WTC11 (cell line): Measurements from ENCODE around the gene DGKQ. TPM values are rescaled to one million over a fixed set of nuclear protein-coding genes. Genes with fewer than 3 reads are reported as not detected.
A peak's percentile ranks its signal among the peaks of the same experiment; 100 is the strongest.
"Not testable (repeated sequence)": the region's sequence is repeated elsewhere in the genome, so short reads cannot be mapped to it uniquely, and the experiment has no call there.

Experiments used
- ATAC-seq: fragments of 200-7000 bp; cut with Tn5 transposase; 2 replicates; pipeline ENCODE4 v1.10.0; 2021; ENCODE audit warnings: mild to moderate bottlenecking, moderate library complexity
- CTCF ChIA-PET: fragments of 300-600 bp; sonication (Branson Sonifier 250); formaldehyde crosslinking; loops from one replicate; lab custom pipeline; 2021; ENCODE audit warnings: antibody characterized with exemption; lab: Charles Lee
- POLR2A ChIA-PET: fragments of 350-600 bp; sonication (Branson Sonifier 250); formaldehyde crosslinking; loops from one replicate; lab custom pipeline; 2021; ENCODE audit warnings: antibody characterized with exemption; lab: Charles Lee
- DNase-seq: peaks from one replicate; pipeline ENCODE4 v3.0.0; 2021; ENCODE audit warnings: low spot score
- H3K27ac Mint-ChIP-seq: 2 replicates; pipeline ENCODE4 v1.8.0; 2021; ENCODE audit warnings: mixed read lengths
- H3K27me3 Mint-ChIP-seq: 2 replicates; pipeline ENCODE4 v1.8.0; 2021; ENCODE audit warnings: low read depth, mild to moderate bottlenecking, moderate library complexity, mixed read lengths
- H3K36me3 Mint-ChIP-seq: 2 replicates; pipeline ENCODE4 v1.8.0; 2021; ENCODE audit warnings: mixed read lengths
- H3K4me1 Mint-ChIP-seq: 2 replicates; pipeline ENCODE4 v1.8.0; 2022; ENCODE audit warnings: mixed read lengths
- H3K4me3 Mint-ChIP-seq: 2 replicates; pipeline ENCODE4 v1.8.0; 2021; ENCODE audit warnings: mild to moderate bottlenecking, moderate library complexity, mixed read lengths
- H3K9me3 Mint-ChIP-seq: 2 replicates; pipeline ENCODE4 v1.8.0; 2021; ENCODE audit warnings: mixed read lengths
- ARID4B ChIP-seq: sonication (generic); formaldehyde crosslinking; IDR thresholded peaks from 2 replicates; pipeline ENCODE4 v1.8.0; 2023; ENCODE audit warnings: missing genetic modification reagents, mild to moderate bottlenecking, borderline replicate concordance
- ATF1 ChIP-seq: sonication (generic); formaldehyde crosslinking; IDR thresholded peaks from 2 replicates; pipeline ENCODE4 v1.8.1; 2023; ENCODE audit warnings: mild to moderate bottlenecking, moderate library complexity, missing genetic modification reagents
- ERG ChIP-seq: fragments of 250-450 bp; sonication (Bioruptor Pico); IDR thresholded peaks from 2 replicates; pipeline ENCODE4 v1.8.0; 2021; ENCODE audit warnings: mild to moderate bottlenecking
- FOXP1 ChIP-seq: sonication (generic); formaldehyde crosslinking; IDR thresholded peaks from 2 replicates; pipeline ENCODE4 v1.8.0; 2022; ENCODE audit warnings: missing genetic modification reagents, mild to moderate bottlenecking, moderate library complexity, borderline replicate concordance
- GABPB1 ChIP-seq: sonication (generic); formaldehyde crosslinking; IDR thresholded peaks from 2 replicates; pipeline ENCODE4 v1.8.1; 2023; ENCODE audit warnings: mild to moderate bottlenecking, missing genetic modification reagents
- NFE2L1 ChIP-seq: sonication (generic); formaldehyde crosslinking; IDR thresholded peaks from 2 replicates; pipeline ENCODE4 v1.8.1; 2023; ENCODE audit warnings: missing genetic modification reagents
- NFYB ChIP-seq: sonication (generic); formaldehyde crosslinking; conservative IDR thresholded peaks from 2 replicates; pipeline ENCODE4 v1.8.0; 2022; ENCODE audit warnings: low read depth, missing genetic modification reagents
- TP53 ChIP-seq: sonication (generic); formaldehyde crosslinking; IDR thresholded peaks from 2 replicates; pipeline ENCODE4 v1.8.1; 2023; ENCODE audit warnings: mild to moderate bottlenecking, missing genetic modification reagents
- USF1 ChIP-seq: sonication (generic); formaldehyde crosslinking; IDR thresholded peaks from 2 replicates; pipeline ENCODE4 v1.8.0; 2022; ENCODE audit warnings: mild to moderate bottlenecking, missing genetic modification reagents
- ZNF317 ChIP-seq: sonication (generic); formaldehyde crosslinking; IDR thresholded peaks from 2 replicates; pipeline ENCODE4 v1.8.1; 2023; ENCODE audit warnings: low read depth, mild to moderate bottlenecking, moderate library complexity, missing genetic modification reagents, borderline replicate concordance
- total RNA-seq: library from RNA; stranded (reverse); gene quantifications from 3 replicates; pipeline ENCODE4 v1.2.3, GENCODE V29; 2021
- TF ChIP-seq, protein P1 (sequence below): sonication (generic); formaldehyde crosslinking; IDR thresholded peaks from 2 replicates; pipeline ENCODE4 v1.8.1; 2023; ENCODE audit warnings: mild to moderate bottlenecking, missing genetic modification reagents, borderline replicate concordance
- TF ChIP-seq, protein P2 (sequence below): sonication (generic); formaldehyde crosslinking; conservative IDR thresholded peaks from 2 replicates; pipeline ENCODE4 v1.8.1; 2022; ENCODE audit warnings: mild to moderate bottlenecking, missing genetic modification reagents
- TF ChIP-seq, protein P3 (sequence below): sonication (generic); formaldehyde crosslinking; IDR thresholded peaks from 2 replicates; pipeline ENCODE4 v1.8.0; 2022; ENCODE audit warnings: mild to moderate bottlenecking, missing genetic modification reagents

Gene DGKQ
- total RNA-seq, 1 experiment from 2014 or later: 19.3 TPM

DNA sequence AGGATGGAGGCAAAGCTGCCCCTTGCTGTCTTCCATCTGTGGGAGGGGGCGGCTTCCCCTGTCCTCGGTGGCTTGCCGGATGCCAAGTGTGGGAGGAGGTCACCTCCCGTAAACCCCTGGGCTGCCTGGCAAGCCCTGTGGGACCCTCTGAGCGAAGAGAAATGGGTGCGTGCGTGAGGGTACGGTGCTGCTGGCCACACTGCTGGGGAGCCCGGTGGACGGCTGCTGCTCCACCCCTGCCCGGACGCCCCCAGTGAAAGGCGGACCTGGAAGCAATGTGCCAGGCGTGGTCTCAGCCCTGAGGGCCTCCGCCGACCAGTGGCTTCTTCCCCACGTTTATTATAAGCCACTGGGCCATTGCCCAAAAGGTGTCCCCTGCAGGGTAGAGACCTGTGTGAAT, 8.9 kb upstream of the DGKQ start (continued):
- no peak for TF ChIP-seq USF1 (CRISPR knock-in tag)
- TF ChIP-seq ERG (CRISPR knock-in tag): no peak
- no peak for TF ChIP-seq ATF1 (CRISPR knock-in tag)
- no peak for TF ChIP-seq TP53 (CRISPR knock-in tag)
- TF ChIP-seq, protein P1, sequence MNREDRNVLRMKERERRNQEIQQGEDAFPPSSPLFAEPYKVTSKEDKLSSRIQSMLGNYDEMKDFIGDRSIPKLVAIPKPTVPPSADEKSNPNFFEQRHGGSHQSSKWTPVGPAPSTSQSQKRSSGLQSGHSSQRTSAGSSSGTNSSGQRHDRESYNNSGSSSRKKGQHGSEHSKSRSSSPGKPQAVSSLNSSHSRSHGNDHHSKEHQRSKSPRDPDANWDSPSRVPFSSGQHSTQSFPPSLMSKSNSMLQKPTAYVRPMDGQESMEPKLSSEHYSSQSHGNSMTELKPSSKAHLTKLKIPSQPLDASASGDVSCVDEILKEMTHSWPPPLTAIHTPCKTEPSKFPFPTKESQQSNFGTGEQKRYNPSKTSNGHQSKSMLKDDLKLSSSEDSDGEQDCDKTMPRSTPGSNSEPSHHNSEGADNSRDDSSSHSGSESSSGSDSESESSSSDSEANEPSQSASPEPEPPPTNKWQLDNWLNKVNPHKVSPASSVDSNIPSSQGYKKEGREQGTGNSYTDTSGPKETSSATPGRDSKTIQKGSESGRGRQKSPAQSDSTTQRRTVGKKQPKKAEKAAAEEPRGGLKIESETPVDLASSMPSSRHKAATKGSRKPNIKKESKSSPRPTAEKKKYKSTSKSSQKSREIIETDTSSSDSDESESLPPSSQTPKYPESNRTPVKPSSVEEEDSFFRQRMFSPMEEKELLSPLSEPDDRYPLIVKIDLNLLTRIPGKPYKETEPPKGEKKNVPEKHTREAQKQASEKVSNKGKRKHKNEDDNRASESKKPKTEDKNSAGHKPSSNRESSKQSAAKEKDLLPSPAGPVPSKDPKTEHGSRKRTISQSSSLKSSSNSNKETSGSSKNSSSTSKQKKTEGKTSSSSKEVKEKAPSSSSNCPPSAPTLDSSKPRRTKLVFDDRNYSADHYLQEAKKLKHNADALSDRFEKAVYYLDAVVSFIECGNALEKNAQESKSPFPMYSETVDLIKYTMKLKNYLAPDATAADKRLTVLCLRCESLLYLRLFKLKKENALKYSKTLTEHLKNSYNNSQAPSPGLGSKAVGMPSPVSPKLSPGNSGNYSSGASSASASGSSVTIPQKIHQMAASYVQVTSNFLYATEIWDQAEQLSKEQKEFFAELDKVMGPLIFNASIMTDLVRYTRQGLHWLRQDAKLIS: no peak
- no peak for TF ChIP-seq ZNF317 (CRISPR knock-in tag)

GRCh38 chr4:978957-979701, 5.8 kb upstream of the DGKQ start:
- peaks cover 4% of the 10 kb centered on the region; the same call in 1 of the 2 replicates for H3K4me1 Mint-ChIP-seq
- no peak overlapping the region for H3K27ac Mint-ChIP-seq
- CTCF ChIA-PET: no interaction called here
- peaks cover 12% of the 10 kb centered on the region for H3K27me3 Mint-ChIP-seq
- DNase-seq (no peak), ATAC-seq (no peak)
- H3K4me3 Mint-ChIP-seq: no peak overlapping the region
- POLR2A ChIA-PET: no interaction called here
- TF ChIP-seq, protein P2, sequence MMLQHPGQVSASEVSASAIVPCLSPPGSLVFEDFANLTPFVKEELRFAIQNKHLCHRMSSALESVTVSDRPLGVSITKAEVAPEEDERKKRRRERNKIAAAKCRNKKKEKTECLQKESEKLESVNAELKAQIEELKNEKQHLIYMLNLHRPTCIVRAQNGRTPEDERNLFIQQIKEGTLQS (CRISPR knock-in tag): no peak
- peak; percentile 95 for TF ChIP-seq GABPB1 (CRISPR knock-in tag)
- TF ChIP-seq, all 79 proteins: peak for 1
- 0 out of 2 replicates have a peak, but pooled peaks cover 2% of the 10 kb centered on the region for H3K36me3 Mint-ChIP-seq
- peaks cover 3% of the 10 kb centered on the region; the same call in 1 of the 2 replicates for H3K9me3 Mint-ChIP-seq

DNA sequence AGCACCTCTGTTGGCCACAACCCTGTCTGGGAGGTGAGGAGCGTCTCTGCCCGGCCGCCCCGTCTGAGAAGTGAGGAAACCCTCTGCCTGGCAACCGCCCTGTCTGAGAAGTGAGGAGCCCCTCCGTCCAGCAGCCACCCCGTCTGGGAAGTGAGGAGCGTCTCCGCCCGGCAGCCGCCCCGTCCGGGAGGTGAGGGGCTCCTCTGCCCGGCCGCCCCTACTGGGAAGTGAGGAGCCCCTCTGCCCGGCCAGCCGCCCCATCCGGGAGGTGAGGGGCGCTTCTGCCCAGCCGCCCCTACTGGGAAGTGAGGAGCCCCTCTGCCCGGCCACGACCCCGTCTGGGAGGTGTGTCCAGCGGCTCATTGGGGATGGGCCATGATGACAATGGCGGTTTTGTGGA, 2.6 kb upstream of the DGKQ start:
- peaks cover 21% of the 10 kb centered on the region for H3K27me3 Mint-ChIP-seq
- DNase-seq, H3K36me3 Mint-ChIP-seq, H3K4me1 Mint-ChIP-seq, H3K27ac Mint-ChIP-seq, POLR2A ChIA-PET, ATAC-seq, H3K9me3 Mint-ChIP-seq, H3K4me3 Mint-ChIP-seq, CTCF ChIA-PET: not testable (repeated sequence)

DNA sequence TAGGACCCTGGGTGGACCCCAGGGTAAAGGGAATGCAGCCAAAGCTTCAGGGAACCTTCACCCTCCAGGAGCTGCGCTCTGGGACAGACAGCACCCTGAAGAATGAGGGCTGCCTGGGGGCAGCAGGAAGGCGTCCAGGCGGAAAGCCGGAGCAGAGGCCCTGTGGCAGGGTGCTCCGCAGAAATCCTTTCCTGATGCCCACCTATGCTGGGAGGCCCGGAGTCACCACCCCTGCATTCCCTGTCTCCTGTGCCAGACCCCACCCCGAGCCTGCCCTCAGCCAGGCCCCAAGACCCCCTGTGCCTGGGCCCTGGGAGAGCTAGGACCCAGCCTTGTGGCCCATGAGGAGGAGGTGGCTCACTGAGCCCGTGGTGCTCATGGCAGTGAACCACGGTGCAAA, 1.3 kb upstream of the DGKQ start:
- no peak for ATAC-seq
- POLR2A ChIA-PET: no interaction called here
- DNase-seq: no peak
- H3K4me1 Mint-ChIP-seq: peaks cover 4% of the 10 kb centered on the region; the same call in 1 of the 2 replicates
- CTCF ChIA-PET: interaction anchor here (1.6 kb wide), 1 partner anchor 13 kb away, joined by 4 read pairs; no protein-coding TSS in a partner anchor
- H3K27ac Mint-ChIP-seq: no peak overlapping the region
- 0 out of 2 replicates have a peak, but pooled peaks cover 2% of the 10 kb centered on the region for H3K36me3 Mint-ChIP-seq
- TF ChIP-seq NFYB (CRISPR knock-in tag) (no peak), ARID4B (CRISPR knock-in tag) (no peak), FOXP1 (no peak), NFE2L1 (CRISPR knock-in tag) (no peak)
- TF ChIP-seq, protein P3, sequence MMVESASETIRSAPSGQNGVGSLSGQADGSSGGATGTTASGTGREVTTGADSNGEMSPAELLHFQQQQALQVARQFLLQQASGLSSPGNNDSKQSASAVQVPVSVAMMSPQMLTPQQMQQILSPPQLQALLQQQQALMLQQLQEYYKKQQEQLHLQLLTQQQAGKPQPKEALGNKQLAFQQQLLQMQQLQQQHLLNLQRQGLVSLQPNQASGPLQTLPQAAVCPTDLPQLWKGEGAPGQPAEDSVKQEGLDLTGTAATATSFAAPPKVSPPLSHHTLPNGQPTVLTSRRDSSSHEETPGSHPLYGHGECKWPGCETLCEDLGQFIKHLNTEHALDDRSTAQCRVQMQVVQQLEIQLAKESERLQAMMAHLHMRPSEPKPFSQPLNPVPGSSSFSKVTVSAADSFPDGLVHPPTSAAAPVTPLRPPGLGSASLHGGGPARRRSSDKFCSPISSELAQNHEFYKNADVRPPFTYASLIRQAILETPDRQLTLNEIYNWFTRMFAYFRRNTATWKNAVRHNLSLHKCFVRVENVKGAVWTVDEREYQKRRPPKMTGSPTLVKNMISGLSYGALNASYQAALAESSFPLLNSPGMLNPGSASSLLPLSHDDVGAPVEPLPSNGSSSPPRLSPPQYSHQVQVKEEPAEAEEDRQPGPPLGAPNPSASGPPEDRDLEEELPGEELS (CRISPR knock-in tag): no peak
- peaks cover 21% of the 10 kb centered on the region for H3K27me3 Mint-ChIP-seq
- peaks cover 3% of the 10 kb centered on the region; the same call in 1 of the 2 replicates for H3K9me3 Mint-ChIP-seq
- H3K4me3 Mint-ChIP-seq: no peak overlapping the region
